ENCODE data around the gene PTGFRN.

Gene PTGFRN

DNA sequence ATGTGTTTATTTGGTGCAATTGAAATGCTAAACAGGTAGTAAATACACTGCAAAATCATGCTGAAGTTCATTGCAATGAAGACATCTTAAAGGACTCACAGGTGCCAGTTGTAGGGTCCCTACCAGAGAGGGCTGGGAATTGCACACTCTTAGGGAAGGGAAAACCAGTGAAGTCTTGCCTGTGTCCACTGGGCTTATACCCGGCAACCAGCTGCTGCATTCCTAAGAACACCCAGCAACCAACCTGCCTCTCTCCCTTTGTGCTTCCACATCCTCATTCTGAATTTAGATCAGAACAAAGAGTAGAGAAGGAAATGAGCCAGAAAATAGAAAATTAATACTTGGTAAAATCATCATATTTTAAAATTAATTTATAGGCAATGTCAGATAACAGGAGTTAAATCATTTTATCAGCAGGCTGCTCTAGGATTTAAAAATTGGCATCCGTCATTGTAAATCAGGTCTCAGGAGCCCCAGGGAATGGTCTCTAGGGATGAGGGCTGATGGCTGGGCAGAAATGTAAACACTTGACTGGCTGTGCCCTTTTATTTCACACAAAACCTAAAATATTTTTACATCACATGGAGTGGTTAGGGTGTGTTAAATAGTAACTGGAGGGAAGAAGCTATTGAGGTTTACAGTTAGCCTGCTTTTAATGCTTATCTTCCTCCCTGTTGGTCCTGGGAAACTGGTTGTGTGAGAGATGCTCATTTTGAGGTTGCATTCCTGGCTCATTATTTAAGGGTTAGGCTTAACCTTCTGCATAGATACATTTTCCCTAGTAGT is 31.3 kb downstream of the PTGFRN start:
- no peaks in the 10 kb centered on the region for H3K4me1 ChIP-seq (ENCODE audit: control insufficient read depth, low read depth, low read length)
- no peak overlapping the region for H3K27ac ChIP-seq (ENCODE audit: low read length)
- H3K4me3 ChIP-seq (ENCODE audit: low read length): no peak overlapping the region
- peaks cover 6% of the 10 kb centered on the region for H3K36me3 ChIP-seq (ENCODE audit: control insufficient read depth, low read depth, low read length)
- no peak overlapping the region for H3K9ac ChIP-seq (ENCODE audit: low read length)
- no peaks in the 10 kb centered on the region for H3K9me3 ChIP-seq (ENCODE audit: control insufficient read depth, low read depth, low read length)
- H3K27me3 ChIP-seq (ENCODE audit: control insufficient read depth, insufficient read depth, low read length): no peaks in the 10 kb centered on the region

GRCh38 chr1:116941670-116942069 is 32.0 kb downstream of the PTGFRN start:
- Histone ChIP-seq H3K4me3 (ENCODE audit: low read length) (no peak overlapping the region), H3K4me1 (ENCODE audit: control insufficient read depth, low read depth, low read length) (no peaks in the 10 kb centered on the region), H3K36me3 (ENCODE audit: control insufficient read depth, low read depth, low read length) (peaks cover 7% of the 10 kb centered on the region), H3K9me3 (ENCODE audit: control insufficient read depth, low read depth, low read length) (no peaks in the 10 kb centered on the region), H3K9ac (ENCODE audit: low read length) (no peak overlapping the region), H3K27ac (ENCODE audit: low read length) (no peak overlapping the region), H3K27me3 (ENCODE audit: control insufficient read depth, insufficient read depth, low read length) (no peaks in the 10 kb centered on the region)

DNA sequence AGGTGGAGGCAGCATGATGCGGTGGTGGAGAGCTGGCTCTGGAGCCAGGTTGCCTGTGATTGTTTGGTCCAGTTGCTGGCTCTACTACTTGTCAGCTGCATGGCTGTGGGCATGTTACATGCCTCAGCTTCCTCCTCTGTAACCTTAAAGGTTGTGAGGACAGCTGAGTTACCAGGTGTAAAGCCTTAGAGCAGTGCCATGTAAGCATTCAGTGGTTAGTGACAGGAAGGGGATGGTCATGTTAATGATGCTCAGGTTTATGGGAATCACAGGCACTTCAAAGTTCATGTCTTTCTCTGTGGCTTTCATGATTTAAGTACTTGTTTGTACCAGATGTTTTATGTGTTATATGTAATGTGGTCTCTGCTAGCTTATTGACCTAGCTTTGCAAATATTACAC is 32.6 kb downstream of the PTGFRN start:
- H3K9me3 ChIP-seq (ENCODE audit: control insufficient read depth, low read depth, low read length): no peaks in the 10 kb centered on the region
- no peak overlapping the region for H3K4me3 ChIP-seq (ENCODE audit: low read length)
- no peak overlapping the region for H3K27ac ChIP-seq (ENCODE audit: low read length)
- no peaks in the 10 kb centered on the region for H3K4me1 ChIP-seq (ENCODE audit: control insufficient read depth, low read depth, low read length)
- H3K36me3 ChIP-seq (ENCODE audit: control insufficient read depth, low read depth, low read length): peaks cover 10% of the 10 kb centered on the region
- H3K27me3 ChIP-seq (ENCODE audit: control insufficient read depth, insufficient read depth, low read length): no peaks in the 10 kb centered on the region
- H3K9ac ChIP-seq (ENCODE audit: low read length): no peak overlapping the region

- H3K4me3 ChIP-seq (ENCODE audit: low read length): no peak overlapping the region
- H3K4me1 ChIP-seq (ENCODE audit: control insufficient read depth, low read depth, low read length): no peaks in the 10 kb centered on the region
- no peaks in the 10 kb centered on the region for H3K9me3 ChIP-seq (ENCODE audit: control insufficient read depth, low read depth, low read length)
- H3K27me3 ChIP-seq (ENCODE audit: control insufficient read depth, insufficient read depth, low read length): no peaks in the 10 kb centered on the region
- no peak overlapping the region for H3K9ac ChIP-seq (ENCODE audit: low read length)
- peaks cover 10% of the 10 kb centered on the region for H3K36me3 ChIP-seq (ENCODE audit: control insufficient read depth, low read depth, low read length)
- H3K27ac ChIP-seq (ENCODE audit: low read length): no peak overlapping the region
Measured at GRCh38 chr1:116943438-116943837, 33.7 kb downstream of the PTGFRN start.

GRCh38 chr1:116944613-116945012 is 34.9 kb downstream of the PTGFRN start:
- Histone ChIP-seq H3K9ac (ENCODE audit: low read length) (no peak overlapping the region), H3K36me3 (ENCODE audit: control insufficient read depth, low read depth, low read length) (peaks cover 16% of the 10 kb centered on the region)

GRCh38 chr1:116945421-116945820 is 35.7 kb downstream of the PTGFRN start:
- Histone ChIP-seq H3K9me3 (ENCODE audit: control insufficient read depth, low read depth, low read length) (no peaks in the 10 kb centered on the region), H3K9ac (ENCODE audit: low read length) (no peak overlapping the region), H3K27ac (ENCODE audit: low read length) (no peak overlapping the region), H3K4me3 (ENCODE audit: low read length) (no peak overlapping the region), H3K27me3 (ENCODE audit: control insufficient read depth, insufficient read depth, low read length) (no peaks in the 10 kb centered on the region), H3K4me1 (ENCODE audit: control insufficient read depth, low read depth, low read length) (no peaks in the 10 kb centered on the region), H3K36me3 (ENCODE audit: control insufficient read depth, low read depth, low read length) (peaks cover 17% of the 10 kb centered on the region)

More at GRCh38 chr1:116944613-116945012, 34.9 kb downstream of the PTGFRN start:
- no peak overlapping the region for H3K27ac ChIP-seq (ENCODE audit: low read length)
- no peaks in the 10 kb centered on the region for H3K9me3 ChIP-seq (ENCODE audit: control insufficient read depth, low read depth, low read length)
- no peaks in the 10 kb centered on the region for H3K4me1 ChIP-seq (ENCODE audit: control insufficient read depth, low read depth, low read length)
- no peaks in the 10 kb centered on the region for H3K27me3 ChIP-seq (ENCODE audit: control insufficient read depth, insufficient read depth, low read length)
- H3K4me3 ChIP-seq (ENCODE audit: low read length): no peak overlapping the region

DNA sequence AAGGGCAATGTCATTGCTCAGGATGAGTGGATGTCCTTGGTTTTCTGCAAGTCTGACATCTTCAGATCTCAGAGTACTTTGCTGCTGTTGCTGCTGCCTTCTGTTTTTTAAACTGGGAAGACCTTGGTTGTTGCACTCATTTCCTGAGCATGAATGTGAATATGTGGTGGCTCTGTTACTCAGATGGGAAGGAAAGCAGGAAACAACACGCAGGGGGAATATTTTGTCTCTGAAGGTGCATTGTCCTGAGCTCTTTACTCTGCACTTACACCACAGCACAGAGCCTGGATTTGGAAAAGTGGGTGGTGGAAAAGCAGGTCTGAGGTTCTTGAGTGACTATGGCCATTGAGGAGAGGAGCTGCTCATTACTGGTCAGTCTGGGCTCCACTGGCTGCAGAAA is 36.3 kb downstream of the PTGFRN start:
- no peaks in the 10 kb centered on the region for H3K9me3 ChIP-seq (ENCODE audit: control insufficient read depth, low read depth, low read length)
- no peak overlapping the region for H3K27ac ChIP-seq (ENCODE audit: low read length)
- no peaks in the 10 kb centered on the region for H3K4me1 ChIP-seq (ENCODE audit: control insufficient read depth, low read depth, low read length)
- no peak overlapping the region for H3K9ac ChIP-seq (ENCODE audit: low read length)
- no peak overlapping the region for H3K4me3 ChIP-seq (ENCODE audit: low read length)
- H3K27me3 ChIP-seq (ENCODE audit: control insufficient read depth, insufficient read depth, low read length): no peaks in the 10 kb centered on the region
- peaks cover 17% of the 10 kb centered on the region for H3K36me3 ChIP-seq (ENCODE audit: control insufficient read depth, low read depth, low read length)

DNA sequence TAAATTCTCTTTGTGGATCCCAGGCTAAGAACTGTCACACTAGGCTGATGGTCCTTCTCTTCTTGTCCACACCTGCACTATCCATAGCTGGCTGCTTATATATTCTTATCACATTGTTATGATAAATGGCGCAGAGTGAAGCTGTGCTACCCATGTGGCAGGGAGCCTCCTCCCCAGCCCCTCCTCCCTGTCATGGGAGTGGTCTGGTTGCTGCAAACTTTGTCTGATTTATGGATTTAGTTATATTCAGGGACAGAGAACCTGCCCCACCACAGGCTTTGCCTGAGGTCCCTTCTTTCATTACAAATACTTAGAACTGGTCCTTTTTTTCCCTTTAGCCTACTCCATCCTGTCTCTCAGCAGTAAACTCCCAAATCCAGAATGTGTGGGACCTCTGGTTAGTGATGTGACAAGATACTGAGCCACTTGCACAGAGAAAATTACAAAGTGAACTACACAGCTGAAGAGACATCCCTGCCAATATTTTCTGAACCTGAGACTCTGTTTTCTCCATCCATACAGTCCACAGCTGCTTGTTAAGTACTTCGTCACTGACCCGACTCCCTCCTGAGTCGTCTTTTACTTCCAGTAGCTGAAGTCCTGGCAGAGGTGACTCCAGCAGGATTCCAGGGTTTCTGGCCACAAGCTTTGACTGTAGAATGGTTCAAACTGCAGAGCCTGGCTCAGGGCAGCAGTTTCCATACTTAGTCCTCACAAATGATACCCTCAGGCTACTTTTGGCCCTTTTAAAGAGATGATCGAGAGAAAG is 37.6 kb downstream of the PTGFRN start:
- Histone ChIP-seq H3K27me3 (ENCODE audit: control insufficient read depth, insufficient read depth, low read length) (no peaks in the 10 kb centered on the region), H3K9ac (ENCODE audit: low read length) (no peak overlapping the region), H3K4me1 (ENCODE audit: control insufficient read depth, low read depth, low read length) (no peaks in the 10 kb centered on the region), H3K4me3 (ENCODE audit: low read length) (no peak overlapping the region), H3K27ac (ENCODE audit: low read length) (no peak overlapping the region), H3K9me3 (ENCODE audit: control insufficient read depth, low read depth, low read length) (no peaks in the 10 kb centered on the region), H3K36me3 (ENCODE audit: control insufficient read depth, low read depth, low read length) (peaks cover 26% of the 10 kb centered on the region)

DNA sequence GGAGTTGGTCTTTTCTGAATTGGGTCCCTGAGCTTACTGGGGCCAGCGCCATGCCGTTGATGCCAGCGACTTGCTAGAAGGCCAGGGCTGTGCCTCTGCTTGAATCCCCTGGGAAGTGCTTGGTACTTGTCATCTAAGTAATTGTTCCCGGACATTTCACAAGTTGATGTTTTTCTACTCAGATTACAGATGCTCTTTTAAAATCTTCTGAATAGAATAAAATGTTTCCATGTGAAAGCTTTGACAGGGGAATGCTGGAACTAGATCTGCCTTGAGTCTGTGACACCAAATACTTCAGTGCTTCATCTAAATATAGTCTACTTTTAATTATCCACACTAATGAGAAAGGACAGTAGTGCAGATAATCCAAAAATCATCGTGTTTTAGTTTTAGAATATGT is 38.3 kb downstream of the PTGFRN start:
- Histone ChIP-seq H3K9me3 (ENCODE audit: control insufficient read depth, low read depth, low read length) (no peaks in the 10 kb centered on the region), H3K9ac (ENCODE audit: low read length) (no peak overlapping the region), H3K27me3 (ENCODE audit: control insufficient read depth, insufficient read depth, low read length) (no peaks in the 10 kb centered on the region), H3K4me1 (ENCODE audit: control insufficient read depth, low read depth, low read length) (no peaks in the 10 kb centered on the region), H3K27ac (ENCODE audit: low read length) (no peak overlapping the region), H3K36me3 (ENCODE audit: control insufficient read depth, low read depth, low read length) (peaks cover 26% of the 10 kb centered on the region), H3K4me3 (ENCODE audit: low read length) (no peak overlapping the region)

GRCh38 chr1:116948642-116949041 is 38.9 kb downstream of the PTGFRN start:
- no peak overlapping the region for H3K27ac ChIP-seq (ENCODE audit: low read length)
- H3K4me1 ChIP-seq (ENCODE audit: control insufficient read depth, low read depth, low read length): no peaks in the 10 kb centered on the region
- no peak overlapping the region for H3K4me3 ChIP-seq (ENCODE audit: low read length)
- no peak overlapping the region for H3K9ac ChIP-seq (ENCODE audit: low read length)
- peaks cover 26% of the 10 kb centered on the region for H3K36me3 ChIP-seq (ENCODE audit: control insufficient read depth, low read depth, low read length)
- no peaks in the 10 kb centered on the region for H3K27me3 ChIP-seq (ENCODE audit: control insufficient read depth, insufficient read depth, low read length)
- no peaks in the 10 kb centered on the region for H3K9me3 ChIP-seq (ENCODE audit: control insufficient read depth, low read depth, low read length)

DNA sequence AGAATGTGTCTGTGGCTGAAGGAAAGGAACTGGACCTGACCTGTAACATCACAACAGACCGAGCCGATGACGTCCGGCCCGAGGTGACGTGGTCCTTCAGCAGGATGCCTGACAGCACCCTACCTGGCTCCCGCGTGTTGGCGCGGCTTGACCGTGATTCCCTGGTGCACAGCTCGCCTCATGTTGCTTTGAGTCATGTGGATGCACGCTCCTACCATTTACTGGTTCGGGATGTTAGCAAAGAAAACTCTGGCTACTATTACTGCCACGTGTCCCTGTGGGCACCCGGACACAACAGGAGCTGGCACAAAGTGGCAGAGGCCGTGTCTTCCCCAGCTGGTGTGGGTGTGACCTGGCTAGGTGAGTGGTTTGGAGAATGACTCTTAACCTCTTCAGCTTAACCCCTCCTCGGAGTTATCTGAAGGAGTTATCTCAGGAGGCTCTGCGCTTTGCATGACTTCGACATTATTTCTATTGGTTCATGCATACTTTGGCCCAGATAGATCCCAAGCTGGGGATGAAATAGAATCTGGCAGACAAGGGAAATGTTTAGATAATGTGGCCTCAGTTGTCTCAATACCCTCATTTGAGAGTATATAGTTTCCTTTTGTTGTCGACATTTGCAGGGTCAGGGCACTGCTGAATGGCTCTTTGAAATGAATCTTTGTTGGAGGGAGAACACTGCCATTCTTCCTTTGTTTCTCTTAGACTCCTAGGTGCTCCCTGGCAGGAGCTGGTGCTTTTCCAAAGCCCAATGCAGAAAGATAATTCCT is 39.7 kb downstream of the PTGFRN start:
- Histone ChIP-seq H3K4me3 (ENCODE audit: low read length) (no peak overlapping the region), H3K4me1 (ENCODE audit: control insufficient read depth, low read depth, low read length) (no peaks in the 10 kb centered on the region), H3K9me3 (ENCODE audit: control insufficient read depth, low read depth, low read length) (no peaks in the 10 kb centered on the region), H3K27ac (ENCODE audit: low read length) (no peak overlapping the region), H3K9ac (ENCODE audit: low read length) (no peak overlapping the region), H3K27me3 (ENCODE audit: control insufficient read depth, insufficient read depth, low read length) (no peaks in the 10 kb centered on the region), H3K36me3 (ENCODE audit: control insufficient read depth, low read depth, low read length) (peaks cover 26% of the 10 kb centered on the region)
